Panc1 (cell line): ENCODE measurements around the gene COL3A1. TPM values are rescaled to one million over a fixed set of nuclear protein-coding genes. Genes with fewer than 3 reads are reported as not detected.

ENCODE experiments used
- ATAC-seq: fragments of 200-7000 bp; cut with Tn5 transposase; 2 replicates; pipeline ENCODE4 v1.9.1; 2020; ENCODE audit warnings: mild to moderate bottlenecking, moderate library complexity
- BruUV-seq: library from RNA; stranded (reverse); fragments of 400-500 nt; replicated peaks from 2 replicates; lab custom pipeline; 2021; lab: Mats Ljungman, UMichigan
- CTCF ChIA-PET: fragments of 300-600 bp; sonication (Branson Sonifier 250); formaldehyde crosslinking; loops from one replicate; lab custom pipeline; 2022; ENCODE audit warnings: antibody characterized with exemption; lab: Charles Lee
- POLR2A ChIA-PET: fragments of 300-600 bp; sonication (Branson Sonifier 250); formaldehyde crosslinking; loops from one replicate; lab custom pipeline; 2022; ENCODE audit warnings: antibody characterized with exemption; lab: Charles Lee
- DNase-seq: peaks from one replicate; pipeline ENCODE4 v3.0.0-alpha.2; 2010; ENCODE audit warnings: low read depth, low spot score
- H3K27ac ChIP-seq: 2 replicates; pipeline ENCODE4 v1.5.1; 2011; ENCODE audit warnings: mild to moderate bottlenecking, low read length, inconsistent platforms
- H3K27me3 ChIP-seq: fragments of 200-500 bp; sonication (Bioruptor generic); 2 replicates; pipeline ENCODE4 v1.6.0; 2014; ENCODE audit warnings: low read length, inconsistent platforms; ENCODE audit not compliant: control insufficient read depth, insufficient read depth
- H3K36me3 ChIP-seq: fragments of 200-500 bp; sonication (Bioruptor generic); 2 replicates; pipeline ENCODE4 v1.5.1; 2014; ENCODE audit warnings: inconsistent platforms, mild to moderate bottlenecking, low read length, moderate library complexity; ENCODE audit not compliant: control insufficient read depth, insufficient read depth
- H3K4me1 ChIP-seq: 2 replicates; pipeline ENCODE4 v1.5.1; 2011; ENCODE audit warnings: inconsistent platforms, mild to moderate bottlenecking, low read length, moderate library complexity; ENCODE audit not compliant: control insufficient read depth, insufficient read depth
- H3K4me3 ChIP-seq, 2 experiments: 2 replicates each; pipeline ENCODE4 v1.5.1; 2011 to 2012; ENCODE audit warnings: low read depth in 2 of 2, low read length in 2 of 2, mild to moderate bottlenecking in 2 of 2, inconsistent platforms in 1 of 2, moderate library complexity in 1 of 2
- H3K9me3 ChIP-seq: fragments of 200-500 bp; sonication (Bioruptor generic); 2 replicates; pipeline ENCODE4 v1.5.1; 2014; ENCODE audit warnings: low read depth, mild to moderate bottlenecking, inconsistent platforms, low read length, moderate library complexity; ENCODE audit not compliant: control insufficient read depth, insufficient read depth
- POLR2AphosphoS5 ChIP-seq: IDR thresholded peaks from 2 replicates; pipeline ENCODE4 v1.6.1; 2012; ENCODE audit warnings: mild to moderate bottlenecking, low read depth, low read length, moderate library complexity
- SIN3A ChIP-seq: IDR thresholded peaks from 2 replicates; pipeline ENCODE4 v1.6.1; 2012; ENCODE audit warnings: low read depth, mild to moderate bottlenecking, low read length, moderate library complexity, borderline replicate concordance; ENCODE audit not compliant: insufficient read depth
- TCF7L2 ChIP-seq: IDR thresholded peaks from 2 replicates; pipeline ENCODE4 v1.6.1; 2011; ENCODE audit warnings: mild to moderate bottlenecking, low read depth, low read length, inconsistent platforms
- in situ Hi-C: cut with HindIII; loops from 2 replicates; pipeline ENCODE4 v1.10.0; 2016; ENCODE audit warnings: low sequenced_read_pairs, low pct_unique_long_range_greater_than_20kb
- intact Hi-C: fragments of 100-400 bp; cut with micrococcal nuclease; formaldehyde crosslinking; loops from one replicate; pipeline ENCODE4 v1.10.0; 2022; ENCODE audit not compliant: unreplicated experiment
- total RNA-seq: library from RNA; stranded (reverse); gene quantifications from one replicate; pipeline ENCODE4 v1.2.1, GENCODE V29; 2021; ENCODE audit not compliant: unreplicated experiment
- TF ChIP-seq, protein P1 (sequence below): fragments of 450-650 bp; IDR thresholded peaks from 2 replicates; pipeline ENCODE4 v1.5.1; 2017; ENCODE audit warnings: mild to moderate bottlenecking
- TF ChIP-seq, protein P2 (sequence below), 2 experiments: IDR thresholded peaks; 2 replicates each; pipeline ENCODE4 v1.6.1; 2011 to 2012; ENCODE audit warnings: low read depth in 2 of 2, control low read depth in 1 of 2, low read length in 1 of 2, mild to moderate bottlenecking in 1 of 2, moderate library complexity in 1 of 2; ENCODE audit not compliant: insufficient read depth in 1 of 2

Gene COL3A1
- total RNA-seq, 1 experiment from 2014 or later: 6.9 TPM

DNA sequence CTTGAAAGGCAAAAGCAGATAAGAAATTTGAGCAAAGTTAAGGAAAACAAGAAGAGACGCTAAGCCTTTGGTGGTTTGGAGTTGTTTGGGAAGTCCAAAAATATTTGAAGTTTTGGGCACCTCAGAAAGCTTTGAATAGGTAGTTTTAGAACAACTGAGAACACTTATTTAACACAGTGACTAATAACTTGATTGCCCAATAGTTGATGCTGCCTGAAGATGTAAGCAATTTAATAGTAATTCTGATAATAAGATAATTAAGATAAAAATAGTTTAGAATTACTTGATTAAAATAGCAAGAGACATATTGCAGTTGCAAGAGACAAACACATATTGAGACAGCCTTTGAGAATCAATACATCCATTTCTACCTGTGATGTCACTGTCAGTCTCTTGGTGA, 16.5 kb upstream of the COL3A1 start:
- ChIA-PET POLR2A (no interaction called here), CTCF (no interaction called here)
- no peaks in the 10 kb centered on the region for H3K4me1 ChIP-seq
- intact Hi-C loops: no loop called here
- no peak overlapping the region for H3K27ac ChIP-seq
- no peaks in the 10 kb centered on the region for H3K36me3 ChIP-seq
- no peaks in the 10 kb centered on the region for H3K27me3 ChIP-seq
- peaks cover 2% of the 10 kb centered on the region; the same call in 1 of the 2 replicates for H3K9me3 ChIP-seq
- ATAC-seq: no peak
- TF ChIP-seq, protein P1, sequence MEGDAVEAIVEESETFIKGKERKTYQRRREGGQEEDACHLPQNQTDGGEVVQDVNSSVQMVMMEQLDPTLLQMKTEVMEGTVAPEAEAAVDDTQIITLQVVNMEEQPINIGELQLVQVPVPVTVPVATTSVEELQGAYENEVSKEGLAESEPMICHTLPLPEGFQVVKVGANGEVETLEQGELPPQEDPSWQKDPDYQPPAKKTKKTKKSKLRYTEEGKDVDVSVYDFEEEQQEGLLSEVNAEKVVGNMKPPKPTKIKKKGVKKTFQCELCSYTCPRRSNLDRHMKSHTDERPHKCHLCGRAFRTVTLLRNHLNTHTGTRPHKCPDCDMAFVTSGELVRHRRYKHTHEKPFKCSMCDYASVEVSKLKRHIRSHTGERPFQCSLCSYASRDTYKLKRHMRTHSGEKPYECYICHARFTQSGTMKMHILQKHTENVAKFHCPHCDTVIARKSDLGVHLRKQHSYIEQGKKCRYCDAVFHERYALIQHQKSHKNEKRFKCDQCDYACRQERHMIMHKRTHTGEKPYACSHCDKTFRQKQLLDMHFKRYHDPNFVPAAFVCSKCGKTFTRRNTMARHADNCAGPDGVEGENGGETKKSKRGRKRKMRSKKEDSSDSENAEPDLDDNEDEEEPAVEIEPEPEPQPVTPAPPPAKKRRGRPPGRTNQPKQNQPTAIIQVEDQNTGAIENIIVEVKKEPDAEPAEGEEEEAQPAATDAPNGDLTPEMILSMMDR: no peak
- TF ChIP-seq POLR2AphosphoS5 (no peak), TCF7L2 (no peak), SIN3A (no peak)
- TF ChIP-seq, protein P2, sequence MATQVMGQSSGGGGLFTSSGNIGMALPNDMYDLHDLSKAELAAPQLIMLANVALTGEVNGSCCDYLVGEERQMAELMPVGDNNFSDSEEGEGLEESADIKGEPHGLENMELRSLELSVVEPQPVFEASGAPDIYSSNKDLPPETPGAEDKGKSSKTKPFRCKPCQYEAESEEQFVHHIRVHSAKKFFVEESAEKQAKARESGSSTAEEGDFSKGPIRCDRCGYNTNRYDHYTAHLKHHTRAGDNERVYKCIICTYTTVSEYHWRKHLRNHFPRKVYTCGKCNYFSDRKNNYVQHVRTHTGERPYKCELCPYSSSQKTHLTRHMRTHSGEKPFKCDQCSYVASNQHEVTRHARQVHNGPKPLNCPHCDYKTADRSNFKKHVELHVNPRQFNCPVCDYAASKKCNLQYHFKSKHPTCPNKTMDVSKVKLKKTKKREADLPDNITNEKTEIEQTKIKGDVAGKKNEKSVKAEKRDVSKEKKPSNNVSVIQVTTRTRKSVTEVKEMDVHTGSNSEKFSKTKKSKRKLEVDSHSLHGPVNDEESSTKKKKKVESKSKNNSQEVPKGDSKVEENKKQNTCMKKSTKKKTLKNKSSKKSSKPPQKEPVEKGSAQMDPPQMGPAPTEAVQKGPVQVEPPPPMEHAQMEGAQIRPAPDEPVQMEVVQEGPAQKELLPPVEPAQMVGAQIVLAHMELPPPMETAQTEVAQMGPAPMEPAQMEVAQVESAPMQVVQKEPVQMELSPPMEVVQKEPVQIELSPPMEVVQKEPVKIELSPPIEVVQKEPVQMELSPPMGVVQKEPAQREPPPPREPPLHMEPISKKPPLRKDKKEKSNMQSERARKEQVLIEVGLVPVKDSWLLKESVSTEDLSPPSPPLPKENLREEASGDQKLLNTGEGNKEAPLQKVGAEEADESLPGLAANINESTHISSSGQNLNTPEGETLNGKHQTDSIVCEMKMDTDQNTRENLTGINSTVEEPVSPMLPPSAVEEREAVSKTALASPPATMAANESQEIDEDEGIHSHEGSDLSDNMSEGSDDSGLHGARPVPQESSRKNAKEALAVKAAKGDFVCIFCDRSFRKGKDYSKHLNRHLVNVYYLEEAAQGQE (IDR thresholded peaks at IDR 0.05; ENCODE audit: insufficient read depth in 1 of 2, low read depth in 2 of 2, low read length in 1 of 2): no peak
- in situ Hi-C loops: no loop called here
- no TSS peak for BruUV-seq
- H3K4me3 ChIP-seq: no peak overlapping the region
- DNase-seq: no peak

DNA sequence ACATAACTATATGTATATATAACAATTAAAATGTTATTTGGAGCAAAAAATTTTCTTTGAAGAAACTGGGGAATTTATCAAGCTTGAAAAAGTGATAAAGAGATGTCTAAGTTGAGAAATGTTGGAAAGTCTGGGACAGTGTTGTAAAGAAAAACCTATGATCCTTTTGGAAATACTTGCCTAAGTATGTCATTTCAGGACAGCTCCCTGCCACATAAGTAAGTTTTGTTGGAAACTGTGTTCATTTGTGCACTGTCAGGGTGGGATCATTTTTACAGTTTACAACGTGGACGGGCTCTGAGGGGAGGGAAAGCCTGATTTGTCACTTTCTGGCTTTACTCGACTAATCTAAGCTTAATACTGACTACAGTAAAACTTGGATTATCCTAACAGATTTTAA, 10.4 kb upstream of the COL3A1 start:
- no peaks in the 10 kb centered on the region for H3K9me3 ChIP-seq
- POLR2A ChIA-PET: no interaction called here
- intact Hi-C loops: no loop called here
- no peaks in the 10 kb centered on the region for H3K36me3 ChIP-seq
- ATAC-seq: no peak
- no peak overlapping the region for H3K4me3 ChIP-seq
- H3K4me1 ChIP-seq: no peaks in the 10 kb centered on the region
- in situ Hi-C loops: no loop called here
- no peak overlapping the region for H3K27ac ChIP-seq
- CTCF ChIA-PET: no interaction called here
- DNase-seq: no peak
- no TSS peak for BruUV-seq
- TF ChIP-seq, protein P1: no peak
- no peak for TF ChIP-seq POLR2AphosphoS5
- TF ChIP-seq SIN3A: no peak
- TF ChIP-seq, protein P2 (IDR thresholded peaks at IDR 0.05; ENCODE audit: insufficient read depth in 1 of 2, low read depth in 2 of 2, low read length in 1 of 2): no peak
- no peak for TF ChIP-seq TCF7L2
- H3K27me3 ChIP-seq: no peaks in the 10 kb centered on the region
